K562 (cell line): ENCODE measurements around the gene SUB1. TPM values are rescaled to one million over a fixed set of nuclear protein-coding genes. Genes with fewer than 3 reads are reported as not detected.
A peak's percentile ranks its signal among the peaks of the same experiment; 100 is the strongest.

ENCODE experiments used
- EP300 ChIP-seq: IDR thresholded peaks from 2 replicates; pipeline ENCODE4 v1.6.1; 2012; ENCODE audit warnings: low read length, improper control_type of control experiment
- KDM1A ChIP-seq, 2 experiments: fragments of 450-650 bp; IDR thresholded peaks; 2 replicates each; pipeline ENCODE4 v1.6.1; 2016; ENCODE audit warnings: mild to moderate bottlenecking in 2 of 2
- MCM7 ChIP-seq, 2 experiments: fragments of 450-650 bp; IDR thresholded peaks; 2 replicates each; pipeline ENCODE4 v1.6.1; 2016 to 2018
- NCOR1 ChIP-seq: fragments of 450-650 bp; IDR thresholded peaks from 2 replicates; pipeline ENCODE4 v1.6.1; 2016; ENCODE audit warnings: mild to moderate bottlenecking, moderate library complexity
- PYGO2 ChIP-seq: fragments of 450-650 bp; IDR thresholded peaks from 2 replicates; pipeline ENCODE4 v1.6.1; 2016; ENCODE audit warnings: mild to moderate bottlenecking, missing genetic modification characterization, moderate library complexity, missing compliant biosample characterization
- SIN3B ChIP-seq: fragments of 450-650 bp; IDR thresholded peaks from 2 replicates; pipeline ENCODE4 v1.6.1; 2017; ENCODE audit warnings: low read depth, mild to moderate bottlenecking, moderate library complexity
- SMAD4 ChIP-seq: fragments of 250-450 bp; sonication (Bioruptor Pico); conservative IDR thresholded peaks from 2 replicates; pipeline ENCODE4 v1.8.0; 2021; ENCODE audit warnings: inconsistent platforms, mild to moderate bottlenecking, moderate library complexity
- ZNF165 ChIP-seq: fragments of 250-450 bp; sonication (Bioruptor Pico); IDR thresholded peaks from 2 replicates; pipeline ENCODE4 v1.4.0; 2020; ENCODE audit warnings: borderline replicate concordance
- ZNF197 ChIP-seq: fragments of 200-800 bp; sonication (Bioruptor generic); IDR thresholded peaks from 2 replicates; pipeline ENCODE4 v1.6.1; 2016; ENCODE audit warnings: low read depth, missing genetic modification characterization, missing compliant biosample characterization
- ZNF23 ChIP-seq: fragments of 250-450 bp; sonication (Bioruptor Pico); IDR thresholded peaks from 2 replicates; pipeline ENCODE4 v1.4.0; 2020; ENCODE audit warnings: mild to moderate bottlenecking
- ZNF75A ChIP-seq: fragments of 450-650 bp; formaldehyde crosslinking; IDR thresholded peaks from 2 replicates; pipeline ENCODE4 v1.4.0; 2020; ENCODE audit warnings: mild to moderate bottlenecking
- polyA plus RNA-seq, 8 experiments: library from polyadenylated mRNA; depleted of rRNA in 4 of 8; stranded (reverse) in 5 of 8; unstranded in 3 of 8; fragments of >200 nt; fragmentation: Nextera tagmentation in 2 of 8; fragmentation: Illumina TruSeq in 1 of 8; extraction: Ambion mirVana in 2 of 8; extraction: Trizol in 1 of 8; gene quantifications; 2 replicates each; pipeline versions ENCODE4 v1.2.1 to v1.2.3, GENCODE V29; 2011 to 2014; ENCODE audit warnings: inconsistent platforms in 1 of 8, missing spikeins in 1 of 8
- total RNA-seq, 7 experiments: library from RNA; depleted of rRNA in 6 of 7; stranded (reverse); fragments of >200 nt in 6 of 7; fragmentation: Illumina TruSeq in 2 of 7; extraction: Trizol in 2 of 7; gene quantifications; 2 replicates each; pipeline versions ENCODE4 v1.2.1 to v1.2.3, GENCODE V29; 2011 to 2021; ENCODE audit warnings: low replicate concordance in 1 of 7
- TF ChIP-seq, protein P1 (sequence below): sonication (generic); formaldehyde crosslinking; IDR thresholded peaks from 2 replicates; pipeline ENCODE4 v1.8.1; 2023; ENCODE audit warnings: missing genetic modification reagents, mild to moderate bottlenecking, borderline replicate concordance
- TF ChIP-seq, protein P2 (sequence below): fragments of 450-650 bp; formaldehyde crosslinking; IDR thresholded peaks from 2 replicates; pipeline ENCODE4 v1.4.0; 2022; ENCODE audit warnings: missing genetic modification characterization
- TF ChIP-seq, protein P3 (sequence below): fragments of 250-450 bp; sonication (Bioruptor Pico); IDR thresholded peaks from 2 replicates; pipeline ENCODE4 v1.5.0; 2021; ENCODE audit warnings: mild to moderate bottlenecking, borderline replicate concordance
- TF ChIP-seq, protein P4 (sequence below): fragments of 250-450 bp; sonication (Bioruptor Pico); IDR thresholded peaks from 2 replicates; pipeline ENCODE4 v1.5.1; 2021; ENCODE audit warnings: mild to moderate bottlenecking
- TF ChIP-seq, protein P5 (sequence below): fragments of 450-650 bp; IDR thresholded peaks from 2 replicates; pipeline ENCODE4 v1.6.1; 2016; ENCODE audit warnings: missing biosample characterization, missing genetic modification characterization

Gene SUB1
- total and polyA plus RNA-seq, 9 of the 15 experiments (the other 6 are each of a cell fraction or from before 2014, with no cell fraction given), result 336 to 1,031 (median 700) TPM

DNA sequence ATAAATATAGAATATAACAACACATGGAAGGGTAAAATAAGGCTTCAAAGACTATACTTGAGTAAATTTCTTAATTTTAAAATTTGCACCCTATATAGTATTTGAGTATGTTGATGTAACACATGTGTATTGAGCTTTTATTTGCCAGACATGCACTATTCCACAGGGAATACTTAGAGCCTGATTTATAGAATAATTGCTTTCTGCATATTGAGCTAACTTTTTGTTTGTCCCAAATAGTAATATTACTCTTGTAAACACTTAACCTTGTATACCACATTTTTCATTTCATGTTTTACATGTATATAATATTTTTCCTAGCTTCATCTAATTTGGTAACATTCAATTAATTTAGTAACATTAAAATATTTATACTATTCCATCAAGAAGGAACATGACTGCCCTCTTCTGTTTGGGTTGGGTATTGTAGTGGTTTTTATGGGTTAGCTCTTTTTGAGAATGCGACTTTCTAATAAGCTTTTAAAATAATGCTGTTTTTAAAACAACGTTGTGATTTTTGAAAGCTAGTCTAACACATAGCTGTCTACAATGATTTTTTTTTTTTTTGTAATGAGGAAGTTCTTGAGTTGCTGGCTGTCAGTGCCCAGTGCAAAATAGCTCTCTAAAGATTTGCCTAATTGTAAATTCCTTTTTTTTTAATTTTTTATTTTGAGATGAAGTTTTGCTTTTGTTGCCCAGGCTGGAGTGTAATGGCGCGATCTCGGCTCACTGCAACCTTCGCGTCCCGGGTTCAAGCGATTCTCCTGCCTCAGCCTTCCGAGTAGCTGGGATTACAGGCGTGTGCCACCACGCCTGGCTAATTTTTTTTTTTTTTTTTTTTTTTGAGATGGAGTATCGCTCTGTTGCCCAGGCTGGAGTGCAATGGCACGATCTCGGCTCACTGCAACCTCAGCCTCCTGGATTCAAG is 4.8 kb downstream of the SUB1 start (continued):
- TF ChIP-seq, protein P1, sequence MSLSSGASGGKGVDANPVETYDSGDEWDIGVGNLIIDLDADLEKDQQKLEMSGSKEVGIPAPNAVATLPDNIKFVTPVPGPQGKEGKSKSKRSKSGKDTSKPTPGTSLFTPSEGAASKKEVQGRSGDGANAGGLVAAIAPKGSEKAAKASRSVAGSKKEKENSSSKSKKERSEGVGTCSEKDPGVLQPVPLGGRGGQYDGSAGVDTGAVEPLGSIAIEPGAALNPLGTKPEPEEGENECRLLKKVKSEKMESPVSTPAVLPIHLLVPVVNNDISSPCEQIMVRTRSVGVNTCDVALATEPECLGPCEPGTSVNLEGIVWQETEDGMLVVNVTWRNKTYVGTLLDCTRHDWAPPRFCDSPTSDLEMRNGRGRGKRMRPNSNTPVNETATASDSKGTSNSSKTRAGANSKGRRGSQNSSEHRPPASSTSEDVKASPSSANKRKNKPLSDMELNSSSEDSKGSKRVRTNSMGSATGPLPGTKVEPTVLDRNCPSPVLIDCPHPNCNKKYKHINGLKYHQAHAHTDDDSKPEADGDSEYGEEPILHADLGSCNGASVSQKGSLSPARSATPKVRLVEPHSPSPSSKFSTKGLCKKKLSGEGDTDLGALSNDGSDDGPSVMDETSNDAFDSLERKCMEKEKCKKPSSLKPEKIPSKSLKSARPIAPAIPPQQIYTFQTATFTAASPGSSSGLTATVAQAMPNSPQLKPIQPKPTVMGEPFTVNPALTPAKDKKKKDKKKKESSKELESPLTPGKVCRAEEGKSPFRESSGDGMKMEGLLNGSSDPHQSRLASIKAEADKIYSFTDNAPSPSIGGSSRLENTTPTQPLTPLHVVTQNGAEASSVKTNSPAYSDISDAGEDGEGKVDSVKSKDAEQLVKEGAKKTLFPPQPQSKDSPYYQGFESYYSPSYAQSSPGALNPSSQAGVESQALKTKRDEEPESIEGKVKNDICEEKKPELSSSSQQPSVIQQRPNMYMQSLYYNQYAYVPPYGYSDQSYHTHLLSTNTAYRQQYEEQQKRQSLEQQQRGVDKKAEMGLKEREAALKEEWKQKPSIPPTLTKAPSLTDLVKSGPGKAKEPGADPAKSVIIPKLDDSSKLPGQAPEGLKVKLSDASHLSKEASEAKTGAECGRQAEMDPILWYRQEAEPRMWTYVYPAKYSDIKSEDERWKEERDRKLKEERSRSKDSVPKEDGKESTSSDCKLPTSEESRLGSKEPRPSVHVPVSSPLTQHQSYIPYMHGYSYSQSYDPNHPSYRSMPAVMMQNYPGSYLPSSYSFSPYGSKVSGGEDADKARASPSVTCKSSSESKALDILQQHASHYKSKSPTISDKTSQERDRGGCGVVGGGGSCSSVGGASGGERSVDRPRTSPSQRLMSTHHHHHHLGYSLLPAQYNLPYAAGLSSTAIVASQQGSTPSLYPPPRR, result no peak
- TF ChIP-seq ZNF165 (no peak), NCOR1 (no peak), SMAD4 (CRISPR knock-in tag) (no peak), KDM1A (IDR thresholded peaks at IDR 0.05) (no peak), SIN3B (no peak), PYGO2 (tag) (no peak), MCM7 (IDR thresholded peaks at IDR 0.05) (no peak), EP300 (0 out of 2 replicates have a peak, but pooled peaks have one; percentile 12), ZNF23 (CRISPR knock-in tag) (no peak), ZNF75A (CRISPR knock-in tag) (no peak), ZNF197 (CRISPR knock-in tag) (no peak)
- TF ChIP-seq, protein P2, sequence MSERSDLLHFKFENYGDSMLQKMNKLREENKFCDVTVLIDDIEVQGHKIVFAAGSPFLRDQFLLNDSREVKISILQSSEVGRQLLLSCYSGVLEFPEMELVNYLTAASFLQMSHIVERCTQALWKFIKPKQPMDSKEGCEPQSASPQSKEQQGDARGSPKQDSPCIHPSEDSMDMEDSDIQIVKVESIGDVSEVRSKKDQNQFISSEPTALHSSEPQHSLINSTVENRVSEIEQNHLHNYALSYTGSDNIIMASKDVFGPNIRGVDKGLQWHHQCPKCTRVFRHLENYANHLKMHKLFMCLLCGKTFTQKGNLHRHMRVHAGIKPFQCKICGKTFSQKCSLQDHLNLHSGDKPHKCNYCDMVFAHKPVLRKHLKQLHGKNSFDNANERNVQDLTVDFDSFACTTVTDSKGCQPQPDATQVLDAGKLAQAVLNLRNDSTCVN (CRISPR knock-in tag), result no peak
- TF ChIP-seq, protein P3, sequence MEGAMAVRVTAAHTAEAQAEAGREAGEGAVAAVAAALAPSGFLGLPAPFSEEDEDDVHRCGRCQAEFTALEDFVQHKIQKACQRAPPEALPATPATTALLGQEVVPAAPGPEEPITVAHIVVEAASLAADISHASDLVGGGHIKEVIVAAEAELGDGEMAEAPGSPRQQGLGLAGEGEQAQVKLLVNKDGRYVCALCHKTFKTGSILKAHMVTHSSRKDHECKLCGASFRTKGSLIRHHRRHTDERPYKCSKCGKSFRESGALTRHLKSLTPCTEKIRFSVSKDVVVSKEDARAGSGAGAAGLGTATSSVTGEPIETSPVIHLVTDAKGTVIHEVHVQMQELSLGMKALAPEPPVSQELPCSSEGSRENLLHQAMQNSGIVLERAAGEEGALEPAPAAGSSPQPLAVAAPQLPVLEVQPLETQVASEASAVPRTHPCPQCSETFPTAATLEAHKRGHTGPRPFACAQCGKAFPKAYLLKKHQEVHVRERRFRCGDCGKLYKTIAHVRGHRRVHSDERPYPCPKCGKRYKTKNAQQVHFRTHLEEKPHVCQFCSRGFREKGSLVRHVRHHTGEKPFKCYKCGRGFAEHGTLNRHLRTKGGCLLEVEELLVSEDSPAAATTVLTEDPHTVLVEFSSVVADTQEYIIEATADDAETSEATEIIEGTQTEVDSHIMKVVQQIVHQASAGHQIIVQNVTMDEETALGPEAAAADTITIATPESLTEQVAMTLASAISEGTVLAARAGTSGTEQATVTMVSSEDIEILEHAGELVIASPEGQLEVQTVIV (CRISPR knock-in tag), result no peak
- TF ChIP-seq, protein P4, sequence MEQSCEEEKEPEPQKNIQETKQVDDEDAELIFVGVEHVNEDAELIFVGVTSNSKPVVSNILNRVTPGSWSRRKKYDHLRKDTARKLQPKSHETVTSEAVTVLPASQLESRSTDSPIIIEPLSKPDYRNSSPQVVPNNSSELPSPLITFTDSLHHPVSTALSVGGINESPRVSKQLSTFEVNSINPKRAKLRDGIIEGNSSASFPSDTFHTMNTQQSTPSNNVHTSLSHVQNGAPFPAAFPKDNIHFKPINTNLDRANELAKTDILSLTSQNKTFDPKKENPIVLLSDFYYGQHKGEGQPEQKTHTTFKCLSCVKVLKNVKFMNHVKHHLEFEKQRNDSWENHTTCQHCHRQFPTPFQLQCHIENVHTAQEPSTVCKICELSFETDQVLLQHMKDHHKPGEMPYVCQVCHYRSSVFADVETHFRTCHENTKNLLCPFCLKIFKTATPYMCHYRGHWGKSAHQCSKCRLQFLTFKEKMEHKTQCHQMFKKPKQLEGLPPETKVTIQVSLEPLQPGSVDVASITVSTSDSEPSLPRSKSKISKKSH (CRISPR knock-in tag), result no peak
- TF ChIP-seq, protein P5, sequence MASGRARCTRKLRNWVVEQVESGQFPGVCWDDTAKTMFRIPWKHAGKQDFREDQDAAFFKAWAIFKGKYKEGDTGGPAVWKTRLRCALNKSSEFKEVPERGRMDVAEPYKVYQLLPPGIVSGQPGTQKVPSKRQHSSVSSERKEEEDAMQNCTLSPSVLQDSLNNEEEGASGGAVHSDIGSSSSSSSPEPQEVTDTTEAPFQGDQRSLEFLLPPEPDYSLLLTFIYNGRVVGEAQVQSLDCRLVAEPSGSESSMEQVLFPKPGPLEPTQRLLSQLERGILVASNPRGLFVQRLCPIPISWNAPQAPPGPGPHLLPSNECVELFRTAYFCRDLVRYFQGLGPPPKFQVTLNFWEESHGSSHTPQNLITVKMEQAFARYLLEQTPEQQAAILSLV, result no peak
